Neural cell (in vitro differentiated cells): ENCODE results near the gene ZNF79. TPM values are rescaled to one million over a fixed set of nuclear protein-coding genes. Genes with fewer than 3 reads are reported as not detected.

Experiments
- H2AFZ ChIP-seq: fragments of 200-600, 300-800 bp; sonication (generic), shearing (Covaris generic); 2 replicates; pipeline ENCODE4 v1.6.0; 2014; ENCODE audit warnings: low read depth, mild to moderate bottlenecking, antibody characterized with exemption, low read length, moderate library complexity
- H3F3A ChIP-seq: fragments of 200-600 bp; shearing (Covaris generic); 2 replicates; pipeline ENCODE4 v1.6.1; 2016; ENCODE audit warnings: mild to moderate bottlenecking, moderate library complexity, mixed read lengths, antibody characterized with exemption, low read length; ENCODE audit not compliant: insufficient read depth, poor library complexity, severe bottlenecking
- H3K27ac ChIP-seq: fragments of 200-600, 300-800 bp; sonication (generic), shearing (Covaris generic); 2 replicates; pipeline ENCODE4 v1.5.1; 2014; ENCODE audit warnings: mild to moderate bottlenecking, low read length, moderate library complexity
- H3K27me3 ChIP-seq: fragments of 300-800, 200-600 bp; sonication (generic), shearing (Covaris generic); 2 replicates; pipeline ENCODE4 v1.6.0; 2014; ENCODE audit warnings: mild to moderate bottlenecking, low read depth, low read length, moderate library complexity; ENCODE audit not compliant: insufficient read depth
- H3K36me3 ChIP-seq: fragments of 300-800, 200-600 bp; sonication (generic), shearing (Covaris generic); 2 replicates; pipeline ENCODE4 v1.5.1; 2014; ENCODE audit warnings: mild to moderate bottlenecking, antibody characterized with exemption, low read length, moderate library complexity; ENCODE audit not compliant: insufficient read depth
- H3K4me2 ChIP-seq: fragments of 300-800, 200-600 bp; sonication (generic), shearing (Covaris generic); 2 replicates; pipeline ENCODE4 v1.6.0; 2014; ENCODE audit warnings: mild to moderate bottlenecking, low read length
- H3K4me3 ChIP-seq: fragments of 300-800, 200-600 bp; sonication (generic), shearing (Covaris generic); 2 replicates; pipeline ENCODE4 v1.5.1; 2014; ENCODE audit warnings: mild to moderate bottlenecking, low read length, moderate library complexity
- H3K79me2 ChIP-seq: fragments of 200-600 bp; shearing (Covaris generic); replicated peaks from 2 replicates; pipeline ENCODE4 v1.6.0; 2014; ENCODE audit warnings: mild to moderate bottlenecking, low read length, moderate library complexity; ENCODE audit not compliant: insufficient read depth
- H3K9ac ChIP-seq: fragments of 300-800, 200-600 bp; sonication (generic), shearing (Covaris generic); 2 replicates; pipeline ENCODE4 v1.6.1; 2016; ENCODE audit warnings: mild to moderate bottlenecking, low read length, mixed read lengths
- H3K9me2 ChIP-seq: fragments of 200-600 bp; shearing (Covaris generic); 2 replicates; pipeline ENCODE4 v1.6.1; 2016; ENCODE audit warnings: mild to moderate bottlenecking, low read length, mixed read lengths; ENCODE audit not compliant: insufficient read depth
- H3K9me3 ChIP-seq: fragments of 200-600, 300-800 bp; sonication (generic), shearing (Covaris generic); 2 replicates; pipeline ENCODE4 v1.6.1; 2016; ENCODE audit warnings: mild to moderate bottlenecking, mixed run types, low read length, moderate library complexity, mixed read lengths
- H4K20me1 ChIP-seq: fragments of 200-600 bp; shearing (Covaris generic); 2 replicates; pipeline ENCODE4 v1.6.1; 2016; ENCODE audit warnings: mild to moderate bottlenecking, mixed run types; ENCODE audit not compliant: insufficient read depth
- EP300 ChIP-seq: fragments of 450-650 bp; conservative IDR thresholded peaks from 2 replicates; pipeline ENCODE4 v1.6.1; 2014; ENCODE audit warnings: antibody characterized with exemption, mild to moderate bottlenecking, moderate library complexity; ENCODE audit not compliant: poor library complexity, severe bottlenecking
- EZH2 ChIP-seq: fragments of 200-600, 300-800 bp; shearing (Covaris generic), sonication (generic); IDR thresholded peaks from 2 replicates; pipeline ENCODE4 v1.6.1; 2014; ENCODE audit warnings: antibody characterized with exemption, low read length, borderline replicate concordance, mild to moderate bottlenecking; ENCODE audit not compliant: insufficient read depth, poor library complexity, severe bottlenecking
- MXI1 ChIP-seq: fragments of 450-650 bp; conservative IDR thresholded peaks from 2 replicates; pipeline ENCODE4 v1.6.1; 2014; ENCODE audit warnings: antibody characterized with exemption, mild to moderate bottlenecking; ENCODE audit not compliant: poor library complexity, severe bottlenecking
- POLR2AphosphoS5 ChIP-seq: IDR thresholded peaks from 2 replicates; pipeline ENCODE4 v1.6.1; 2012
- RAD21 ChIP-seq: fragments of 450-650 bp; conservative IDR thresholded peaks from 2 replicates; pipeline ENCODE4 v1.6.1; 2014; ENCODE audit warnings: antibody characterized with exemption, mild to moderate bottlenecking, moderate library complexity
- REST ChIP-seq: IDR thresholded peaks from 2 replicates; pipeline ENCODE4 v1.6.1; 2012; ENCODE audit warnings: borderline replicate concordance
- SMC3 ChIP-seq: fragments of 450-650 bp; conservative IDR thresholded peaks from 2 replicates; pipeline ENCODE4 v1.6.1; 2014; ENCODE audit warnings: antibody characterized with exemption, mild to moderate bottlenecking, moderate library complexity; ENCODE audit not compliant: poor library complexity
- TAF1 ChIP-seq: IDR thresholded peaks from 2 replicates; pipeline ENCODE4 v1.6.1; 2012; ENCODE audit warnings: low read depth
- polyA plus RNA-seq: library from polyadenylated mRNA; depleted of rRNA; stranded (reverse); fragments of >200 nt; gene quantifications from 2 replicates; pipeline ENCODE4 v1.2.3, GENCODE V29; 2014
- TF ChIP-seq, protein P1 (sequence below): fragments of 450-650 bp; IDR thresholded peaks from 2 replicates; pipeline ENCODE4 v1.5.1; 2014; ENCODE audit warnings: antibody characterized with exemption, mild to moderate bottlenecking, moderate library complexity; ENCODE audit not compliant: poor library complexity, severe bottlenecking

The ZNF79 gene
- polyA plus RNA-seq, 1 donor from 2014 or later = 2.9 TPM

- H3K36me3 ChIP-seq = no peaks in the 10 kb centered on the region
- no peak overlapping the region for H3K9ac ChIP-seq
- no peaks in the 10 kb centered on the region for H3K79me2 ChIP-seq
- no peak overlapping the region for H3K27ac ChIP-seq
- peak overlapping the region; percentile 84 for H3K4me3 ChIP-seq
- H3F3A ChIP-seq = no peaks in the 10 kb centered on the region
- peak overlapping the region; percentile 55 for H3K4me2 ChIP-seq
- H3K9me3 ChIP-seq = no peaks in the 10 kb centered on the region
- H4K20me1 ChIP-seq = no peaks in the 10 kb centered on the region
- H3K27me3 ChIP-seq = no peaks in the 10 kb centered on the region
- TF ChIP-seq MXI1 = peak; percentile 83
- TF ChIP-seq EP300 = no peak
- peak; percentile 10 for TF ChIP-seq RAD21
- TF ChIP-seq SMC3 = no peak
- TF ChIP-seq TAF1 = no peak
- TF ChIP-seq, protein P1, sequence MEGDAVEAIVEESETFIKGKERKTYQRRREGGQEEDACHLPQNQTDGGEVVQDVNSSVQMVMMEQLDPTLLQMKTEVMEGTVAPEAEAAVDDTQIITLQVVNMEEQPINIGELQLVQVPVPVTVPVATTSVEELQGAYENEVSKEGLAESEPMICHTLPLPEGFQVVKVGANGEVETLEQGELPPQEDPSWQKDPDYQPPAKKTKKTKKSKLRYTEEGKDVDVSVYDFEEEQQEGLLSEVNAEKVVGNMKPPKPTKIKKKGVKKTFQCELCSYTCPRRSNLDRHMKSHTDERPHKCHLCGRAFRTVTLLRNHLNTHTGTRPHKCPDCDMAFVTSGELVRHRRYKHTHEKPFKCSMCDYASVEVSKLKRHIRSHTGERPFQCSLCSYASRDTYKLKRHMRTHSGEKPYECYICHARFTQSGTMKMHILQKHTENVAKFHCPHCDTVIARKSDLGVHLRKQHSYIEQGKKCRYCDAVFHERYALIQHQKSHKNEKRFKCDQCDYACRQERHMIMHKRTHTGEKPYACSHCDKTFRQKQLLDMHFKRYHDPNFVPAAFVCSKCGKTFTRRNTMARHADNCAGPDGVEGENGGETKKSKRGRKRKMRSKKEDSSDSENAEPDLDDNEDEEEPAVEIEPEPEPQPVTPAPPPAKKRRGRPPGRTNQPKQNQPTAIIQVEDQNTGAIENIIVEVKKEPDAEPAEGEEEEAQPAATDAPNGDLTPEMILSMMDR = no peak
- TF ChIP-seq REST = no peak
- TF ChIP-seq POLR2AphosphoS5 = no peak
- no peak for TF ChIP-seq EZH2
- H3K9me2 ChIP-seq = no peaks in the 10 kb centered on the region
- no peak overlapping the region for H2AFZ ChIP-seq
Observed at GRCh38 chr9:127396253-127396807, 27.9 kb upstream of the ZNF79 start.

GRCh38 chr9:127396808-127397645 is 27.2 kb upstream of the ZNF79 start, which contains the start of gene SLC2A8:
TSS of gene SLC2A8 (plus strand) at chr9:127397169. CDS start at chr9:127397231, 62 bp downstream.
- H3K27ac ChIP-seq = peak within 1 kb of the TSS; percentile 37

More at GRCh38 chr9:127396808-127397645, 27.2 kb upstream of the ZNF79 start, which contains the start of gene SLC2A8:
- H3K79me2 ChIP-seq = no peaks in the 10 kb centered on the region
- TF ChIP-seq SMC3 (peak; percentile 54), POLR2AphosphoS5 (peak; percentile 79), REST (no peak), TAF1 (no peak), EP300 (peak; percentile 32), RAD21 (peak; percentile 49)
- TF ChIP-seq, protein P1 = peak; percentile 40
- peak within 1 kb of the TSS; percentile 14 for H2AFZ ChIP-seq
- peak within 1 kb of the TSS; percentile 59 for H3K4me2 ChIP-seq
- H3K9me3 ChIP-seq = no peaks in the 10 kb centered on the region
- no peaks in the 10 kb centered on the region for H3F3A ChIP-seq
- peak within 1 kb of the TSS; percentile 84 for H3K4me3 ChIP-seq
- H3K36me3 ChIP-seq = no peaks in the 10 kb centered on the region
- no peaks in the 10 kb centered on the region for H4K20me1 ChIP-seq
- H3K9ac ChIP-seq = peak within 1 kb of the TSS; percentile 69
- H3K9me2 ChIP-seq = no peaks in the 10 kb centered on the region
- H3K27me3 ChIP-seq = no peaks in the 10 kb centered on the region
